ENCODE results near the gene S100A9. TPM values are rescaled to one million over a fixed set of nuclear protein-coding genes. Genes with fewer than 3 reads are reported as not detected.

Gene S100A9
- total RNA-seq, 2 donors from 2014 or later = 65.7 to 199 TPM

DNA sequence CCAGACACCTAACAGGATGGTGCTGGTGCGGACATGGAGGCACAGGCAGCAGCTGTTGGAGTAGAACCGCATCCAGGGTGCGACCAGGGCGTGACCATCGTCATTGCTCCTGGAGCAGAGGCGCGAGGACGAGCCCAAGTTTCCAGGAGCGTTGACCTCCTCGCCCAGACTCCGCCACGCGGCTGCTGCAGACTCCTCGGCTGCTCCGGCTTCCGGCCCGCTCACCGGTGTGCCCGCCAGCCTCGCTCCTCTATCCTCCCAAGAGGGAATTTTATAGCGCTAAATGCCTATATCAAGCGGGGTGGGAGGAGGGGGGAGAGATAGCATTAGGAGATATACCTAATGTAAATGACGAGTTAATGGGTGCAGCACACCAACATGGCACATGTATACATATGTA, 23.1 kb downstream of the S100A9 start:
- TF ChIP-seq, protein P1, sequence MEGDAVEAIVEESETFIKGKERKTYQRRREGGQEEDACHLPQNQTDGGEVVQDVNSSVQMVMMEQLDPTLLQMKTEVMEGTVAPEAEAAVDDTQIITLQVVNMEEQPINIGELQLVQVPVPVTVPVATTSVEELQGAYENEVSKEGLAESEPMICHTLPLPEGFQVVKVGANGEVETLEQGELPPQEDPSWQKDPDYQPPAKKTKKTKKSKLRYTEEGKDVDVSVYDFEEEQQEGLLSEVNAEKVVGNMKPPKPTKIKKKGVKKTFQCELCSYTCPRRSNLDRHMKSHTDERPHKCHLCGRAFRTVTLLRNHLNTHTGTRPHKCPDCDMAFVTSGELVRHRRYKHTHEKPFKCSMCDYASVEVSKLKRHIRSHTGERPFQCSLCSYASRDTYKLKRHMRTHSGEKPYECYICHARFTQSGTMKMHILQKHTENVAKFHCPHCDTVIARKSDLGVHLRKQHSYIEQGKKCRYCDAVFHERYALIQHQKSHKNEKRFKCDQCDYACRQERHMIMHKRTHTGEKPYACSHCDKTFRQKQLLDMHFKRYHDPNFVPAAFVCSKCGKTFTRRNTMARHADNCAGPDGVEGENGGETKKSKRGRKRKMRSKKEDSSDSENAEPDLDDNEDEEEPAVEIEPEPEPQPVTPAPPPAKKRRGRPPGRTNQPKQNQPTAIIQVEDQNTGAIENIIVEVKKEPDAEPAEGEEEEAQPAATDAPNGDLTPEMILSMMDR (IDR thresholded peaks at IDR 0.05) = no peak
- Histone ChIP-seq H3K9me3 (peaks cover 0 to 19% of the 10 kb centered on the region in 2 donors), H3K36me3 (no peaks in the 10 kb centered on the region), H3K27ac (no peak overlapping the region), H3K27me3 (no peaks in the 10 kb centered on the region), H3K4me3 (no peak overlapping the region), H3K4me1 (no peaks in the 10 kb centered on the region)
- peak; percentile 16 for DNase-seq (ENCODE audit: low spot score)

DNA sequence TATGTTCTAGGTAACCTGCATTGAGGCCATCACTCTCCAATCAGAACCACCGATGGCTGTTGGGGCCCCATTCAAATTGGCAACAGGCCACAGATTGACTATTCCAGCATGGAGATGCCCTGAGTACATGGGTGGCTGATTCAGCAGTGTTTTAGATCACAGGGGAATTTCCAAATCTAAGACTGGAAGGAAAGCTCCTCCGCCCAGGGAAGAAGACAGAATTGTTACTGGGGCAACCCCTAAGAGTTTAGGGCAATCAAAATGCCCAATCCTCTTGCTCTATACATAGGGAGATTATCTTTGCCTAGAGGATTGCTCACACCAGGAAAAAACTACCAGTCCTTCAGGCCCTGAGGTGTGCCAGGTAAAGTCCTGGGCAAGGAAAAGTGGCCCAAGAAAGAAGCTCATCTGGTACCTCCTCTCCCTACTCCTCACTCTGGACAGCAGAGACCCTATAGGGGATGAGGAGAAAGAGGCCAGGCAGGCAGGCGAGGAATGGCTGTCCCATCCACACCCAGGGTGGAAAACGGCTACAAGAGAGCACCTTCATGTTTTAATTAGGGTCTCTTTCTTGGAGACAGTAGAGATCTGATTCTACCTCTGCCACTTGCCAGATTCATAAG, 27.4 kb downstream of the S100A9 start:
- Histone ChIP-seq H3K9me3 (peaks cover 0 to 19% of the 10 kb centered on the region in 2 donors), H3K27me3 (no peaks in the 10 kb centered on the region), H3K36me3 (no peaks in the 10 kb centered on the region), H3K4me1 (no peaks in the 10 kb centered on the region), H3K4me3 (no peak overlapping the region), H3K27ac (no peak overlapping the region)
- TF ChIP-seq, protein P1 (IDR thresholded peaks at IDR 0.05) = no peak
- DNase-seq (ENCODE audit: low spot score) = peak; percentile 21

DNA sequence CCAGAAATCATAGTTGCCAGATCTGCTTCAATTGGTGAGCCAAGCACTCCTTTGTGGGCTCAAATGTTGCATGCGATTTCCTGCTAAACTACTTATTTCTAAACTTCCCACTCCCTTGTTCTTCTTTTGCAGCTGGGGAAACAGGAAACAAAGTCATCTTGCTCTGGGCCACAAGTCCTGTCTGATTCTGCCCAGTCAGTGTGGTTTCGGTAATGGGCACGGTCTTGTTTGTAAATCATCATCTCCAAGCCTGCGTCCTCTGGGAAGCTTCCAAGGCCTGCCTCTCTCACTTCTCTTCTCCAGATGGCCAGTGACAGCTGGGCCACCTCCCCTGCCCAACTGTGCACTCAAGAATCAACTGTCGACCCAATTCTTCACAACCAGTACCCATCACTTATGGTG, 28.8 kb downstream of the S100A9 start:
- Histone ChIP-seq H3K9me3 (peaks cover 0 to 14% of the 10 kb centered on the region in 2 donors), H3K36me3 (no peaks in the 10 kb centered on the region), H3K27ac (no peak overlapping the region), H3K4me3 (no peak overlapping the region), H3K27me3 (no peaks in the 10 kb centered on the region), H3K4me1 (peaks cover 0 to 4% of the 10 kb centered on the region in 2 donors)
- DNase-seq (ENCODE audit: low spot score) = peak; percentile 76
- TF ChIP-seq, protein P1 (IDR thresholded peaks at IDR 0.05) = no peak

DNA sequence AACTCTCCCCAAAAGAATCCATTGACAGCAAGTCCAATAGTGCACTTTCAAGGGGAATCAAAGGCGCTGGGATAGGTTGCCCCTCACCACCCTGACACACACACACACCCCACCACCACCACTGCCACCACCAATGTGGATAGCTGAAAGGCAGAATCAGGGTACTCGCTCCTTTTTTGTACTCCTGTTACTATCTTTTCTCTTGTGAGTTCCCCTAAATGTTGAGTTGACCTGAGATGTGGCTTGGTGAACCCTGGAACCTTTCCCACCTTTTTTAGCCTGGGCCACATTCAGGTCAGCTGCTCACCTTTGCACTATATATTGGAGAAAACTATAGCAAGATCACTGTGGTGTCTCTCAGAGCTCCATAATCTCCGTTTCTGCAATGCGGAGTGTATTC, 29.3 kb downstream of the S100A9 start:
- H3K9me3 ChIP-seq = peaks cover 0 to 9% of the 10 kb centered on the region in 2 donors
- DNase-seq (ENCODE audit: low spot score) = peak; percentile 52
- no peaks in the 10 kb centered on the region for H3K27me3 ChIP-seq
- H3K4me3 ChIP-seq = no peak overlapping the region
- H3K4me1 ChIP-seq = peaks cover 0 to 4% of the 10 kb centered on the region in 2 donors
- H3K27ac ChIP-seq = no peak overlapping the region
- TF ChIP-seq, protein P1 (IDR thresholded peaks at IDR 0.05) = no peak
- no peaks in the 10 kb centered on the region for H3K36me3 ChIP-seq

DNA sequence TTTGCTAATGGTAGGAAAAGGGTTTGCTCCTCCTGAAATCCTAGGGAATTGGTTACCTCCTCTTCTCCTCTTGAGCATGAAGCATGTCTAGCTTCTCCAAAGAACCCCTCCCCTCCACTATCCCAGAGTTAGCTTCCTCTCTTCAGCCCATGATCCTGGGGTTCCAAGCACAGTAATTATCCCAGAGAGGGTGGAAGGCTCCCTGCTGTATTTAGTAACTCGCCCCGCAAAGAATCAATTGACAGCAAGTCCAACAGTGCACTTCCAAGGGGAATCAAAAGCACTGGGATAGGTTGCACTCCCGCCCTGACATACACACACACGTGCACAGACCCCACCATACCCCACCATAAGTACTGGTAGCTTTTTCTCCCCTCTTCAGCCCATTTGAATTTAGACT, 30.1 kb downstream of the S100A9 start:
- H3K4me1 ChIP-seq = peaks cover 0 to 4% of the 10 kb centered on the region in 2 donors
- peaks cover 0 to under 1% of the 10 kb centered on the region in 2 donors for H3K9me3 ChIP-seq
- no peak for DNase-seq (ENCODE audit: low spot score)
- TF ChIP-seq, protein P1 (IDR thresholded peaks at IDR 0.05) = no peak
- H3K36me3 ChIP-seq = no peaks in the 10 kb centered on the region
- H3K27me3 ChIP-seq = no peaks in the 10 kb centered on the region
- H3K4me3 ChIP-seq = no peak overlapping the region
- H3K27ac ChIP-seq = no peak overlapping the region

DNA sequence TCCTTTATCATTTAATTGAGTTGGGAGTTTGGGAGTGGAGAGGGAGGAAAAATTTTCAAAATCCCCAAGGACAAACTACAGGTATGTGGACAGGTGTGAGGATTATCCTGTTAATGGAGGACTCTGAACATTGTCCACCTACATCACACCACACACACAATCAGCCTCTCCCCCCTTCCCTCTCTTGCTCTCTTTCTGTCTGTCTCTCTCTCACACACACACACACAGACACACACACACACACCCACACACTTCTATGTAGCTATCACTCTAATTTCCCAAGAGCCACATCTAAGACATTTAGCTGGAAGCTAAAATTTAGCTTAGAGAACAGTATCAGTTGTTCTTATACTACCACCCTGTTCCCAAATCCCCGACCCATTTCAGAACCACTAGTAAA, 31.7 kb downstream of the S100A9 start:
- no peak overlapping the region for H3K27ac ChIP-seq
- H3K36me3 ChIP-seq = no peaks in the 10 kb centered on the region
- H3K4me3 ChIP-seq = no peak overlapping the region
- no peaks in the 10 kb centered on the region for H3K9me3 ChIP-seq
- no peak for DNase-seq (ENCODE audit: low spot score)
- peaks cover 0 to 4% of the 10 kb centered on the region in 2 donors for H3K4me1 ChIP-seq
- no peaks in the 10 kb centered on the region for H3K27me3 ChIP-seq
- TF ChIP-seq, protein P1 (IDR thresholded peaks at IDR 0.05) = no peak
